HepG2 (cell line): ENCODE results near the gene CLEC10A. TPM values are rescaled to one million over a fixed set of nuclear protein-coding genes. Genes with fewer than 3 reads are reported as not detected.

Experiments used
- ATAC-seq: fragments of 200-7000 bp; cut with Tn5 transposase; 3 replicates; pipeline ENCODE4 v1.9.1; 2020; ENCODE audit warnings: mild to moderate bottlenecking, moderate library complexity
- BruUV-seq: library from RNA; stranded (reverse); fragments of 400-500 nt; replicated peaks from 2 replicates; lab custom pipeline; 2021; lab: Mats Ljungman, UMichigan
- CTCF ChIA-PET: fragments of 300-600 bp; formaldehyde crosslinking; extraction: SDS; loops from one replicate; lab custom pipeline; 2021; ENCODE audit warnings: low total read pairs, inconsistent platforms, low intra/inter-chr PET ratio; lab: Yijun Ruan, JAX
- POLR2A ChIA-PET: fragments of 350-600 bp; sonication (Branson Sonifier 250); formaldehyde crosslinking; loops from one replicate; lab custom pipeline; 2020; ENCODE audit warnings: antibody characterized with exemption, inconsistent platforms; lab: Yijun Ruan, JAX
- DNase-seq: peaks from one replicate; pipeline ENCODE4 v3.0.0-alpha.2; 2015; ENCODE audit warnings: low spot score
- FAIRE-seq: peaks from 3 replicates; lab custom pipeline; 2011; peaks lifted over from hg19 to GRCh38; lab: Jason Lieb, UNC
- H2AFZ ChIP-seq: one replicate; pipeline ENCODE4 v1.6.1; 2011; ENCODE audit warnings: low read length, inconsistent platforms
- H3K27ac ChIP-seq: fragments of 300-600 bp; 3 replicates; pipeline ENCODE4 v1.8.0; 2011; ENCODE audit warnings: mixed run types, mild to moderate bottlenecking, mixed read lengths, low read length, inconsistent platforms; ENCODE audit not compliant: insufficient read depth; ENCODE audit errors: extremely low read length
- H3K27me3 ChIP-seq, 2 experiments: fragments of 200-600 bp in 1 of 2; 2 replicates in 1 of 2; 3 replicates in 1 of 2; pipeline versions ENCODE4 v1.6.0 to v1.8.0; 2011; ENCODE audit warnings: low read length in 2 of 2, mild to moderate bottlenecking in 2 of 2, moderate library complexity in 2 of 2, inconsistent platforms in 1 of 2; ENCODE audit not compliant: insufficient read depth in 2 of 2, control insufficient read depth in 1 of 2
- H3K36me3 ChIP-seq, 2 experiments: fragments of 200-600 bp in 1 of 2; replicated peaks in 1 of 2; 2 replicates in 1 of 2; 3 replicates in 1 of 2; pipeline versions ENCODE4 v1.5.1 to v1.8.0; 2011; ENCODE audit warnings: low read length in 2 of 2, inconsistent platforms in 1 of 2; ENCODE audit not compliant: insufficient read depth in 2 of 2, control insufficient read depth in 1 of 2
- H3K4me1 ChIP-seq: 2 replicates; pipeline ENCODE4 v1.5.1; 2012; ENCODE audit warnings: low read length, inconsistent platforms; ENCODE audit not compliant: insufficient read depth
- H3K4me2 ChIP-seq: 2 replicates; pipeline ENCODE4 v1.6.0; 2011; ENCODE audit warnings: low read depth, low read length, inconsistent platforms
- H3K4me3 ChIP-seq, 3 experiments: fragments of 200-600 bp in 1 of 3; sonication (generic), shearing (Covaris generic) in 1 of 3; replicated peaks in 1 of 3; 2 replicates each; pipeline ENCODE4 v1.5.1; 2011 to 2016; ENCODE audit warnings: low read length in 3 of 3, inconsistent platforms in 2 of 3, low read depth in 2 of 3, mild to moderate bottlenecking in 2 of 3, control low read depth in 1 of 3, mixed read lengths in 1 of 3; ENCODE audit not compliant: insufficient read depth in 1 of 3
- H3K79me2 ChIP-seq: one replicate; pipeline ENCODE4 v1.6.1; 2011; ENCODE audit warnings: low read length, inconsistent platforms; ENCODE audit not compliant: insufficient read depth
- H3K9ac ChIP-seq: 2 replicates; pipeline ENCODE4 v1.6.0; 2011; ENCODE audit warnings: mild to moderate bottlenecking, low read depth, low read length, inconsistent platforms; ENCODE audit not compliant: insufficient read depth
- H3K9me3 ChIP-seq: 2 replicates; pipeline ENCODE4 v1.5.1; 2012; ENCODE audit warnings: mild to moderate bottlenecking, low read length
- H4K20me1 ChIP-seq: 2 replicates; pipeline ENCODE4 v1.6.0; 2011; ENCODE audit warnings: inconsistent platforms, mild to moderate bottlenecking, low read length, moderate library complexity; ENCODE audit not compliant: insufficient read depth
- AHR ChIP-seq: IDR thresholded peaks from 2 replicates; pipeline ENCODE4 v1.6.1; 2018; ENCODE audit warnings: missing genetic modification reagents, missing compliant biosample characterization
- CHD4 ChIP-seq: fragments of 200-600 bp; sonication (generic); IDR thresholded peaks from 2 replicates; pipeline ENCODE4 v1.7.0; 2017; ENCODE audit warnings: mild to moderate bottlenecking, low read length, borderline replicate concordance
- IRX3 ChIP-seq: sonication (generic); formaldehyde crosslinking; IDR thresholded peaks from 2 replicates; pipeline ENCODE4 v1.8.1; 2023; ENCODE audit warnings: mild to moderate bottlenecking, low read depth, missing genetic modification reagents, borderline replicate concordance
- MTA3 ChIP-seq: sonication (generic); formaldehyde crosslinking; IDR thresholded peaks from 2 replicates; pipeline ENCODE4 v1.4.0; 2020; ENCODE audit warnings: missing genetic modification reagents
- NKX3-1 ChIP-seq: sonication (generic); formaldehyde crosslinking; IDR thresholded peaks from 2 replicates; pipeline ENCODE4 v1.5.0; 2020; ENCODE audit warnings: missing genetic modification reagents
- PAX8 ChIP-seq: sonication (generic); formaldehyde crosslinking; IDR thresholded peaks from 2 replicates; pipeline ENCODE4 v1.8.0; 2022; ENCODE audit warnings: mild to moderate bottlenecking, missing genetic modification reagents, borderline replicate concordance
- POLR2AphosphoS5 ChIP-seq: IDR thresholded peaks from 2 replicates; pipeline ENCODE4 v1.6.1; 2012; ENCODE audit warnings: low read depth, low read length
- SRY ChIP-seq: sonication (generic); formaldehyde crosslinking; IDR thresholded peaks from 2 replicates; pipeline ENCODE4 v1.8.0; 2022; ENCODE audit warnings: mild to moderate bottlenecking, missing genetic modification reagents
- TBP ChIP-seq: sonication (generic); formaldehyde crosslinking; IDR thresholded peaks from 2 replicates; pipeline ENCODE4 v1.5.0; 2020; ENCODE audit warnings: missing genetic modification reagents
- ZNF121 ChIP-seq: sonication (generic); formaldehyde crosslinking; IDR thresholded peaks from 2 replicates; pipeline ENCODE4 v1.5.0; 2020; ENCODE audit warnings: mild to moderate bottlenecking, missing genetic modification reagents
- ZNF136 ChIP-seq: sonication (generic); formaldehyde crosslinking; IDR thresholded peaks from 2 replicates; pipeline ENCODE4 v1.8.1; 2022; ENCODE audit warnings: low read depth, mild to moderate bottlenecking, moderate library complexity, missing genetic modification reagents
- ZNF343 ChIP-seq: sonication (generic); formaldehyde crosslinking; IDR thresholded peaks from 2 replicates; pipeline ENCODE4 v1.4.0; 2020; ENCODE audit warnings: mild to moderate bottlenecking, missing genetic modification reagents
- ZNF589 ChIP-seq: sonication (generic); formaldehyde crosslinking; conservative IDR thresholded peaks from 2 replicates; pipeline ENCODE4 v1.8.0; 2022; ENCODE audit warnings: mild to moderate bottlenecking, moderate library complexity, missing genetic modification reagents
- ZNF790 ChIP-seq: sonication (generic); formaldehyde crosslinking; IDR thresholded peaks from 2 replicates; pipeline ENCODE4 v1.8.0; 2022; ENCODE audit warnings: missing genetic modification reagents, mild to moderate bottlenecking, borderline replicate concordance
- WGBS: methylation state at CpG from one replicate; pipeline ENCODE4 v1.1.6; 2017; ENCODE audit warnings: low lambda C conversion rate; 5-methylcytosine and 5-hydroxymethylcytosine counted together
- in situ Hi-C: cut with HindIII; loops from 2 replicates; pipeline ENCODE4 v1.10.0; 2017; ENCODE audit warnings: low pct_unique_long_range_greater_than_20kb; ENCODE audit not compliant: extremely low pct_ligation_motif_present
- intact Hi-C: fragments of 100-400 bp; cut with micrococcal nuclease; formaldehyde crosslinking; loops from one replicate; pipeline ENCODE4 v1.10.0; 2022; ENCODE audit not compliant: unreplicated experiment
- polyA plus RNA-seq, 8 experiments: library from polyadenylated mRNA; depleted of rRNA in 3 of 8; stranded (reverse) in 7 of 8; unstranded in 1 of 8; fragments of >200 nt; fragmentation: Illumina TruSeq in 4 of 8; extraction: Trizol in 4 of 8; gene quantifications; 2 replicates each; pipeline versions ENCODE4 v1.2.1 to v1.2.3, GENCODE V29; 2011 to 2016; ENCODE audit warnings: low read depth in 4 of 8, missing spikeins in 1 of 8, mixed read lengths in 1 of 8; ENCODE audit not compliant: insufficient read depth in 1 of 8
- total RNA-seq, 5 experiments: library from RNA; depleted of rRNA; stranded (reverse); fragments of >200 nt; fragmentation: Illumina TruSeq; extraction: Trizol; gene quantifications; 2 replicates each; pipeline ENCODE4 v1.2.3, GENCODE V29; 2016; ENCODE audit warnings: low read depth in 1 of 5
- TF ChIP-seq, protein P1 (sequence below): sonication (generic); formaldehyde crosslinking; IDR thresholded peaks from 2 replicates; pipeline ENCODE4 v1.4.0; 2020; ENCODE audit warnings: missing genetic modification reagents
- TF ChIP-seq, protein P2 (sequence below): sonication (generic); formaldehyde crosslinking; IDR thresholded peaks from 2 replicates; pipeline ENCODE4 v1.4.0; 2020; ENCODE audit warnings: missing genetic modification reagents, borderline replicate concordance

Gene CLEC10A
- total and polyA plus RNA-seq, 2 of the 13 experiments (the other 11 are each of a cell fraction or from before 2014, with no cell fraction given) = 0.33 TPM; not detected in 1

DNA sequence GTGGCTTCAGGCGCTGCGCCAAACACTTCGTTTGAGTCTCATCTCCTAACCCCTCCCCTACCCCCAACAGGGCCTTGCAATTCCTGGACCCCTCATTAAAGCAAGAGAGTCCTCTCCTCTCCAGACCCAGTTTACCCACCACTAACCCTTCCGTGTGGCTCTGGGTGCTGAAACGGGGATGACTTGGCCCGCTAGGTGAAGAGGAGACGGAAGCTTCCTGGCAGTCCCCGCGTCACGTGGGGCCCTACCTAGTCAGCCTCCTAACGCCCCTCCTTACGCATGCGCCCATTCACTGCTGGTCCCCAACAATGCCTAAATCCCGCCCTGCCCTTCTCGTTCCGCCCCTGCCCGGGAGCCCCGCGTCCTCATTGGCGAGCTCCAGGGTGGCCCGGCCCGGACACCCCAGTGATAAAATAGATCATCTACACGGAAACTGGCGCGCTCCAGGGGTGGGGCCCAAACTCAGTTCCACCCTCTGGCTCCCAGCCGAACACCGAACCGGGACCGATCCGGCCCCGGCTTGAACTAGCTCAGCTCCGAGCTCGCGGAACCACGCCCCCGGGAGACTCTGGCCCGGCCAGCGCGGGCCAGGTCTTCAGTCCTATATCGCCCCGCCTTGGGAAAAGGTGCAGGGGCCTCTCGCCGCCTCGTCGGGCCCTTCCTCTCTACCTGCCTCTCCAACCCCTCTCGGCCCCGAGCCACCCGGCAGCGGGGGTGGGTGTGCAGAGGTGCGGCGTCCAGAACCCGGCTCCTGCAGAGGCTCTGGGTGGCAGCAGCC lies 44.3 kb downstream of the CLEC10A start, which contains the start of gene SLC16A13:
Gene SLC16A13 (plus strand): TSS at position 425 of the 778 bp plus-strand sequence. CDS start 368 bp downstream, outside the sequence.
- ChIA-PET CTCF (no interaction called here), POLR2A (interaction anchor here (0.5 to 3.7 kb wide), 45 partner anchors 8 to 1146 kb away, joined by 3 to 71 read pairs (median 4); partner anchors contain the start of genes ACADVL, ASGR1, ASGR2 and CD68)
- BruUV-seq = no TSS peak
- Histone ChIP-seq H2AFZ (no peak within 1 kb of the TSS), H3K4me3 (peak within 1 kb of the TSS; percentile 75 to 97 (median 94)), H4K20me1 (no peaks in the 10 kb centered on the region), H3K36me3 (no peaks in the 10 kb centered on the region), H3K4me1 (peaks cover 41% of the 10 kb centered on the region), H3K27ac (peak within 1 kb of the TSS; percentile 90), H3K27me3 (no peaks in the 10 kb centered on the region; a peak in 2 of 5 replicates), H3K9ac (peak within 1 kb of the TSS; percentile 88), H3K9me3 (no peaks in the 10 kb centered on the region), H3K79me2 (peaks cover 13% of the 10 kb centered on the region), H3K4me2 (peak within 1 kb of the TSS; percentile 94)
- intact Hi-C loops (no loop called here), in situ Hi-C loops (no loop called here)
- peak; percentile 93 for FAIRE-seq
- peak; percentile 81 for ATAC-seq
- peak; percentile 97 for DNase-seq
- 2% methylated on average over 22 of the region's 52 CpGs for WGBS
- no peak for TF ChIP-seq ZNF343
- TF ChIP-seq AHR = peak; percentile 72
- 0 out of 2 replicates have a peak, but pooled peaks have one; percentile 10 for TF ChIP-seq NKX3-1 (CRISPR knock-in tag)
- TF ChIP-seq PAX8 (CRISPR knock-in tag) = 0 out of 2 replicates have a peak, but pooled peaks have one; percentile 53
- TF ChIP-seq ZNF589 (CRISPR knock-in tag) = no peak
- TF ChIP-seq MTA3 (CRISPR knock-in tag) = no peak
- TF ChIP-seq CHD4 = 0 out of 2 replicates have a peak, but pooled peaks have one; percentile 16
- TF ChIP-seq TBP = no peak
- peak; percentile 93 for TF ChIP-seq POLR2AphosphoS5
- no peak; the same call in 1 of the 2 replicates for TF ChIP-seq IRX3 (CRISPR knock-in tag)
- no peak for TF ChIP-seq ZNF790 (CRISPR knock-in tag)
- TF ChIP-seq, protein P1, sequence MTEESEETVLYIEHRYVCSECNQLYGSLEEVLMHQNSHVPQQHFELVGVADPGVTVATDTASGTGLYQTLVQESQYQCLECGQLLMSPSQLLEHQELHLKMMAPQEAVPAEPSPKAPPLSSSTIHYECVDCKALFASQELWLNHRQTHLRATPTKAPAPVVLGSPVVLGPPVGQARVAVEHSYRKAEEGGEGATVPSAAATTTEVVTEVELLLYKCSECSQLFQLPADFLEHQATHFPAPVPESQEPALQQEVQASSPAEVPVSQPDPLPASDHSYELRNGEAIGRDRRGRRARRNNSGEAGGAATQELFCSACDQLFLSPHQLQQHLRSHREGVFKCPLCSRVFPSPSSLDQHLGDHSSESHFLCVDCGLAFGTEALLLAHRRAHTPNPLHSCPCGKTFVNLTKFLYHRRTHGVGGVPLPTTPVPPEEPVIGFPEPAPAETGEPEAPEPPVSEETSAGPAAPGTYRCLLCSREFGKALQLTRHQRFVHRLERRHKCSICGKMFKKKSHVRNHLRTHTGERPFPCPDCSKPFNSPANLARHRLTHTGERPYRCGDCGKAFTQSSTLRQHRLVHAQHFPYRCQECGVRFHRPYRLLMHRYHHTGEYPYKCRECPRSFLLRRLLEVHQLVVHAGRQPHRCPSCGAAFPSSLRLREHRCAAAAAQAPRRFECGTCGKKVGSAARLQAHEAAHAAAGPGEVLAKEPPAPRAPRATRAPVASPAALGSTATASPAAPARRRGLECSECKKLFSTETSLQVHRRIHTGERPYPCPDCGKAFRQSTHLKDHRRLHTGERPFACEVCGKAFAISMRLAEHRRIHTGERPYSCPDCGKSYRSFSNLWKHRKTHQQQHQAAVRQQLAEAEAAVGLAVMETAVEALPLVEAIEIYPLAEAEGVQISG (CRISPR knock-in tag) = no peak; the same call in 1 of the 2 replicates
- TF ChIP-seq, protein P2, sequence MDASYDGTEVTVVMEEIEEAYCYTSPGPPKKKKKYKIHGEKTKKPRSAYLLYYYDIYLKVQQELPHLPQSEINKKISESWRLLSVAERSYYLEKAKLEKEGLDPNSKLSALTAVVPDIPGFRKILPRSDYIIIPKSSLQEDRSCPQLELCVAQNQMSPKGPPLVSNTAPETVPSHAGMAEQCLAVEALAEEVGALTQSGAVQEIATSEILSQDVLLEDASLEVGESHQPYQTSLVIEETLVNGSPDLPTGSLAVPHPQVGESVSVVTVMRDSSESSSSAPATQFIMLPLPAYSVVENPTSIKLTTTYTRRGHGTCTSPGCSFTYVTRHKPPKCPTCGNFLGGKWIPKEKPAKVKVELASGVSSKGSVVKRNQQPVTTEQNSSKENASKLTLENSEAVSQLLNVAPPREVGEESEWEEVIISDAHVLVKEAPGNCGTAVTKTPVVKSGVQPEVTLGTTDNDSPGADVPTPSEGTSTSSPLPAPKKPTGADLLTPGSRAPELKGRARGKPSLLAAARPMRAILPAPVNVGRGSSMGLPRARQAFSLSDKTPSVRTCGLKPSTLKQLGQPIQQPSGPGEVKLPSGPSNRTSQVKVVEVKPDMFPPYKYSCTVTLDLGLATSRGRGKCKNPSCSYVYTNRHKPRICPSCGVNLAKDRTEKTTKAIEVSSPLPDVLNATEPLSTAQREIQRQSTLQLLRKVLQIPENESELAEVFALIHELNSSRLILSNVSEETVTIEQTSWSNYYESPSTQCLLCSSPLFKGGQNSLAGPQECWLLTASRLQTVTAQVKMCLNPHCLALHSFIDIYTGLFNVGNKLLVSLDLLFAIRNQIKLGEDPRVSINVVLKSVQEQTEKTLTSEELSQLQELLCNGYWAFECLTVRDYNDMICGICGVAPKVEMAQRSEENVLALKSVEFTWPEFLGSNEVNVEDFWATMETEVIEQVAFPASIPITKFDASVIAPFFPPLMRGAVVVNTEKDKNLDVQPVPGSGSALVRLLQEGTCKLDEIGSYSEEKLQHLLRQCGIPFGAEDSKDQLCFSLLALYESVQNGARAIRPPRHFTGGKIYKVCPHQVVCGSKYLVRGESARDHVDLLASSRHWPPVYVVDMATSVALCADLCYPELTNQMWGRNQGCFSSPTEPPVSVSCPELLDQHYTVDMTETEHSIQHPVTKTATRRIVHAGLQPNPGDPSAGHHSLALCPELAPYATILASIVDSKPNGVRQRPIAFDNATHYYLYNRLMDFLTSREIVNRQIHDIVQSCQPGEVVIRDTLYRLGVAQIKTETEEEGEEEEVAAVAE (CRISPR knock-in tag) = peak; percentile 9; the same call in 1 of the 2 replicates
- no peak; the same call in 1 of the 2 replicates for TF ChIP-seq ZNF121 (CRISPR knock-in tag)
- no peak for TF ChIP-seq ZNF136
- TF ChIP-seq SRY (CRISPR knock-in tag) = 0 out of 2 replicates have a peak, but pooled peaks have one; percentile 10
